ENCODE measurements around the gene RER1. TPM values are rescaled to one million over a fixed set of nuclear protein-coding genes. Genes with fewer than 3 reads are reported as not detected.

RER1 gene
- total RNA-seq, 1 experiment from 2014 or later = 110 TPM

- no peak overlapping the region for H2BK12ac ChIP-seq (ENCODE audit: insufficient read length, low read depth, low read length)
- no peaks in the 10 kb centered on the region for H4K20me1 ChIP-seq (ENCODE audit: control insufficient read depth, insufficient read depth, insufficient read length)
- H3K4me2 ChIP-seq (ENCODE audit: insufficient read depth, insufficient read length, low read length) = no peak overlapping the region
- DNase-seq = no peak
- no peak overlapping the region for H3K27ac Mint-ChIP-seq
- H3K4me3 Mint-ChIP-seq = no peak overlapping the region
- H4K5ac ChIP-seq (ENCODE audit: insufficient read length, low read depth, low read length) = no peak overlapping the region
- H4K8ac ChIP-seq (replicated peaks; ENCODE audit: insufficient read length, low read depth, low read length) = no peak overlapping the region
- TF ChIP-seq CTCF (conservative IDR thresholded peaks at IDR 0.05) = no peak
- H3K23me2 ChIP-seq (ENCODE audit: insufficient read length, low read depth, low read length, poor library complexity, severe bottlenecking) = no peaks in the 10 kb centered on the region
- WGBS (ENCODE audit: extremely low coverage, insufficient read length, low lambda C conversion rate) = no CpG with 5 or more reads among the region's 16 CpGs
- H3K4me1 ChIP-seq (ENCODE audit: insufficient read depth, low read length) = no peaks in the 10 kb centered on the region
- H3K79me1 ChIP-seq (ENCODE audit: insufficient read depth, low read depth, low read length, poor library complexity, severe bottlenecking) = no peaks in the 10 kb centered on the region
- H2BK5ac ChIP-seq (ENCODE audit: insufficient read length, low read length) = no peak overlapping the region
- no peak overlapping the region for H3K23ac ChIP-seq (ENCODE audit: insufficient read length, low read depth, low read length)
- no peak overlapping the region for H3T11ph ChIP-seq (ENCODE audit: low read length)
- no peak overlapping the region for H2BK120ac ChIP-seq (ENCODE audit: low read depth, low read length, poor library complexity, severe bottlenecking)
- no peak overlapping the region for H3K4ac ChIP-seq (ENCODE audit: low read depth, low read length)
- H3K9me3 Mint-ChIP-seq = peaks cover 9 to 15% of the 10 kb centered on the region in 2 experiments
- H4K91ac ChIP-seq (ENCODE audit: insufficient read length, low read depth, low read length) = no peak overlapping the region
- H3K14ac ChIP-seq (ENCODE audit: insufficient read depth, low read length) = no peak overlapping the region
- H3K56ac ChIP-seq (ENCODE audit: insufficient read length, low read depth, low read length) = no peak overlapping the region
- peaks cover 30% of the 10 kb centered on the region for H3K27me3 Mint-ChIP-seq (ENCODE audit: low read depth)
- H3K4me1 Mint-ChIP-seq = 0 out of 4 replicates have a peak, but pooled peaks cover 0 to 4% of the 10 kb centered on the region in 2 experiments
- H3K36me3 Mint-ChIP-seq (ENCODE audit: insufficient read depth in 1 of 3, low read depth in 3 of 3) = no peaks in the 10 kb centered on the region; a peak in 1 of 7 replicates
- no peak overlapping the region for H2AFZ ChIP-seq (ENCODE audit: low read length)
- no peak overlapping the region for H2AK5ac ChIP-seq (ENCODE audit: insufficient read length, low read length)
- no peaks in the 10 kb centered on the region for H3K9me3 ChIP-seq (ENCODE audit: control insufficient read depth, low read depth, low read length)
- H3K9ac ChIP-seq (ENCODE audit: extremely low read depth, insufficient read length, low read length) = no peak overlapping the region
- H3K79me2 ChIP-seq (ENCODE audit: insufficient read depth, low read length) = no peaks in the 10 kb centered on the region
- H3K27me3 ChIP-seq (ENCODE audit: insufficient read depth, low read length) = no peaks in the 10 kb centered on the region
- H2BK20ac ChIP-seq (ENCODE audit: low read depth, low read length, poor library complexity, severe bottlenecking) = no peak overlapping the region
- no peak overlapping the region for H2BK15ac ChIP-seq (ENCODE audit: low read depth, low read length)
- no peak overlapping the region for H3K18ac ChIP-seq (ENCODE audit: insufficient read length, low read depth, low read length)
- no peak overlapping the region for H3K27ac ChIP-seq (ENCODE audit: insufficient read length, low read depth, low read length)
Measured at GRCh38 chr1:2432441-2432844, 40.8 kb downstream of the RER1 start.
